T-helper 2 cell treated with Interferon-gamma antibody and Interleukin-4, amounts not matched to agents 5 μg/mL and 100 μg/mL, for 36 hours (primary cell): ENCODE data around the gene CAPN1.
A peak's percentile ranks its signal among the peaks of the same experiment; 100 is the strongest.
"Not testable (repeated sequence)": the region's sequence is repeated elsewhere in the genome, so short reads cannot be mapped to it uniquely, and the experiment has no call there.

Experiments
- DNase-seq: peaks from one replicate; pipeline ENCODE4 v3.0.0; 2021; ENCODE audit warnings: low spot score
- H3K27ac Mint-ChIP-seq: one replicate; pipeline ENCODE4 v1.8.0; 2021; ENCODE audit warnings: mild to moderate bottlenecking, mixed read lengths
- H3K27me3 Mint-ChIP-seq: one replicate; pipeline ENCODE4 v1.8.0; 2021; ENCODE audit warnings: low read depth, mixed read lengths
- H3K36me3 Mint-ChIP-seq: one replicate; pipeline ENCODE4 v1.8.0; 2021; ENCODE audit warnings: low read depth, mixed read lengths
- H3K4me1 Mint-ChIP-seq: one replicate; pipeline ENCODE4 v1.8.0; 2021; ENCODE audit warnings: low read depth, mixed read lengths
- H3K4me3 Mint-ChIP-seq: one replicate; pipeline ENCODE4 v1.8.0; 2022; ENCODE audit warnings: mild to moderate bottlenecking, moderate library complexity, mixed read lengths
- H3K9me3 Mint-ChIP-seq: one replicate; pipeline ENCODE4 v1.8.0; 2021; ENCODE audit warnings: mixed read lengths

CAPN1 gene

GRCh38 chr11:65227879-65228278 is 46.2 kb downstream of the CAPN1 start:
- peaks cover 8% of the 10 kb centered on the region for H3K4me1 Mint-ChIP-seq
- no peak for DNase-seq
- no peaks in the 10 kb centered on the region for H3K9me3 Mint-ChIP-seq
- no peak overlapping the region for H3K27ac Mint-ChIP-seq
- H3K4me3 Mint-ChIP-seq: no peak overlapping the region
- H3K27me3 Mint-ChIP-seq: peaks cover 37% of the 10 kb centered on the region
- no peaks in the 10 kb centered on the region for H3K36me3 Mint-ChIP-seq

- Mint-ChIP-seq H3K27ac (no peak overlapping the region), H3K4me3 (no peak overlapping the region), H3K4me1 (no peaks in the 10 kb centered on the region), H3K27me3 (peaks cover 5% of the 10 kb centered on the region), H3K36me3 (no peaks in the 10 kb centered on the region), H3K9me3 (peaks cover under 1% of the 10 kb centered on the region)
- DNase-seq: no peak
Measured at GRCh38 chr11:65236194-65237059, 54.7 kb downstream of the CAPN1 start.

GRCh38 chr11:65238302-65238701 is 56.6 kb downstream of the CAPN1 start:
- H3K27ac Mint-ChIP-seq, DNase-seq, H3K27me3 Mint-ChIP-seq, H3K4me1 Mint-ChIP-seq, H3K4me3 Mint-ChIP-seq, H3K36me3 Mint-ChIP-seq: not testable (repeated sequence)
- peaks cover 16% of the 10 kb centered on the region for H3K9me3 Mint-ChIP-seq

- Mint-ChIP-seq H3K27me3 (no peaks in the 10 kb centered on the region), H3K36me3 (peaks cover 3% of the 10 kb centered on the region), H3K4me3 (no peak overlapping the region), H3K4me1 (no peaks in the 10 kb centered on the region), H3K27ac (no peak overlapping the region), H3K9me3 (peaks cover 16% of the 10 kb centered on the region)
- no peak for DNase-seq
Measured at GRCh38 chr11:65241134-65241533, 59.4 kb downstream of the CAPN1 start.

- peaks cover 16% of the 10 kb centered on the region for H3K9me3 Mint-ChIP-seq
- H3K4me3 Mint-ChIP-seq: no peak overlapping the region
- DNase-seq: no peak
- no peak overlapping the region for H3K27ac Mint-ChIP-seq
- no peaks in the 10 kb centered on the region for H3K27me3 Mint-ChIP-seq
- peaks cover 3% of the 10 kb centered on the region for H3K36me3 Mint-ChIP-seq
- no peaks in the 10 kb centered on the region for H3K4me1 Mint-ChIP-seq
Measured at GRCh38 chr11:65241692-65242091, 60.0 kb downstream of the CAPN1 start.

- Mint-ChIP-seq H3K27me3 (no peaks in the 10 kb centered on the region), H3K4me3 (no peak overlapping the region), H3K4me1 (no peaks in the 10 kb centered on the region), H3K27ac (no peak overlapping the region), H3K9me3 (peaks cover 16% of the 10 kb centered on the region), H3K36me3 (peaks cover 3% of the 10 kb centered on the region)
- DNase-seq: no peak
Measured at GRCh38 chr11:65242389-65242788, 60.7 kb downstream of the CAPN1 start.

GRCh38 chr11:65243797-65244196 is 62.1 kb downstream of the CAPN1 start:
- H3K36me3 Mint-ChIP-seq: peaks cover 3% of the 10 kb centered on the region

GRCh38 chr11:65245046-65245445 is 63.3 kb downstream of the CAPN1 start:
- H3K36me3 Mint-ChIP-seq, H3K27ac Mint-ChIP-seq, H3K27me3 Mint-ChIP-seq, DNase-seq, H3K4me1 Mint-ChIP-seq, H3K4me3 Mint-ChIP-seq: not testable (repeated sequence)
- H3K9me3 Mint-ChIP-seq: peaks cover 16% of the 10 kb centered on the region

More at GRCh38 chr11:65243797-65244196, 62.1 kb downstream of the CAPN1 start:
- DNase-seq: no peak
- no peak overlapping the region for H3K27ac Mint-ChIP-seq
- H3K4me1 Mint-ChIP-seq: no peaks in the 10 kb centered on the region
- peaks cover 16% of the 10 kb centered on the region for H3K9me3 Mint-ChIP-seq
- H3K4me3 Mint-ChIP-seq: no peak overlapping the region
- peaks cover 3% of the 10 kb centered on the region for H3K27me3 Mint-ChIP-seq

GRCh38 chr11:65246506-65246905 is 64.8 kb downstream of the CAPN1 start:
- Mint-ChIP-seq H3K4me1 (no peaks in the 10 kb centered on the region), H3K27me3 (peaks cover 3% of the 10 kb centered on the region), H3K27ac (no peak overlapping the region), H3K4me3 (no peak overlapping the region), H3K9me3 (peaks cover 15% of the 10 kb centered on the region), H3K36me3 (peaks cover 3% of the 10 kb centered on the region)
- no peak for DNase-seq

- DNase-seq, H3K9me3 Mint-ChIP-seq: not testable (repeated sequence)
Measured at GRCh38 chr11:65248184-65248710, 66.5 kb downstream of the CAPN1 start.

GRCh38 chr11:65251476-65251875 is 69.7 kb downstream of the CAPN1 start:
- Mint-ChIP-seq H3K27me3 (peaks cover 3% of the 10 kb centered on the region), H3K4me1 (no peaks in the 10 kb centered on the region), H3K9me3 (no peaks in the 10 kb centered on the region), H3K4me3 (no peak overlapping the region), H3K27ac (no peak overlapping the region), H3K36me3 (no peaks in the 10 kb centered on the region)
- DNase-seq: no peak

More at GRCh38 chr11:65248184-65248710, 66.5 kb downstream of the CAPN1 start:
- H3K4me1 Mint-ChIP-seq, H3K36me3 Mint-ChIP-seq, H3K4me3 Mint-ChIP-seq, H3K27me3 Mint-ChIP-seq, H3K27ac Mint-ChIP-seq: not testable (repeated sequence)

GRCh38 chr11:65254724-65255123 is 73.0 kb downstream of the CAPN1 start:
- no peaks in the 10 kb centered on the region for H3K9me3 Mint-ChIP-seq
- no peak for DNase-seq

GRCh38 chr11:65258988-65259387 is 77.3 kb downstream of the CAPN1 start:
- peaks cover 16% of the 10 kb centered on the region for H3K4me1 Mint-ChIP-seq
- no peaks in the 10 kb centered on the region for H3K27me3 Mint-ChIP-seq
- H3K36me3 Mint-ChIP-seq: peaks cover 13% of the 10 kb centered on the region
- no peaks in the 10 kb centered on the region for H3K9me3 Mint-ChIP-seq
- DNase-seq: no peak
- no peak overlapping the region for H3K4me3 Mint-ChIP-seq
- H3K27ac Mint-ChIP-seq: no peak overlapping the region

More at GRCh38 chr11:65254724-65255123, 73.0 kb downstream of the CAPN1 start:
- H3K27ac Mint-ChIP-seq: no peak overlapping the region
- peaks cover 1% of the 10 kb centered on the region for H3K4me1 Mint-ChIP-seq
- no peaks in the 10 kb centered on the region for H3K27me3 Mint-ChIP-seq
- H3K36me3 Mint-ChIP-seq: no peaks in the 10 kb centered on the region
- H3K4me3 Mint-ChIP-seq: no peak overlapping the region

- H3K4me3 Mint-ChIP-seq: peak overlapping the region; percentile 18
- no peaks in the 10 kb centered on the region for H3K9me3 Mint-ChIP-seq
- no peaks in the 10 kb centered on the region for H3K27me3 Mint-ChIP-seq
- H3K4me1 Mint-ChIP-seq: peaks cover 21% of the 10 kb centered on the region
- peaks cover 21% of the 10 kb centered on the region for H3K36me3 Mint-ChIP-seq
- no peak for DNase-seq
- H3K27ac Mint-ChIP-seq: no peak overlapping the region
Measured at GRCh38 chr11:65260302-65260701, 78.6 kb downstream of the CAPN1 start.
